GM12878 (cell line): ENCODE results near the gene ZBED4. TPM values are rescaled to one million over a fixed set of nuclear protein-coding genes. Genes with fewer than 3 reads are reported as not detected.

Experiments
- ATAC-seq: fragments of 200-7000 bp; cut with Tn5 transposase; 3 replicates; pipeline ENCODE4 v1.9.1; 2020; ENCODE audit warnings: mild to moderate bottlenecking, moderate library complexity
- BruUV-seq: library from RNA; stranded (reverse); fragments of 400-500 nt; replicated peaks from 2 replicates; lab custom pipeline; 2021; lab: Mats Ljungman, UMichigan
- CTCF ChIA-PET: fragments of 300-600 bp; sonication (Branson Sonifier 250); formaldehyde crosslinking; extraction: SDS; loops from one replicate; lab custom pipeline; 2021; ENCODE audit warnings: inconsistent platforms; lab: Yijun Ruan, JAX
- POLR2A ChIA-PET: fragments of 350-600 bp; formaldehyde crosslinking; extraction: SDS; loops from one replicate; lab custom pipeline; 2021; ENCODE audit warnings: inconsistent platforms; lab: Charles Lee
- RAD21 ChIA-PET: fragments of 300-600 bp; sonication (Branson Sonifier 250); formaldehyde crosslinking; loops from one replicate; lab custom pipeline; 2023; ENCODE audit warnings: antibody characterized with exemption; ENCODE audit not compliant: unreplicated experiment; lab: Charles Lee
- SMC1A ChIA-PET: fragments of 300-600 bp; sonication (Branson Sonifier 250); formaldehyde crosslinking; loops from one replicate; lab custom pipeline; 2023; ENCODE audit not compliant: unreplicated experiment, uncharacterized antibody; lab: Charles Lee
- DNase-seq: peaks from one replicate; pipeline ENCODE4 v3.0.0-alpha.2; 2011; ENCODE audit warnings: low read depth, low spot score
- FAIRE-seq: peaks from 3 replicates; lab custom pipeline; 2011; peaks lifted over from hg19 to GRCh38; lab: Jason Lieb, UNC
- H2AFZ ChIP-seq: 2 replicates; pipeline ENCODE4 v1.6.0; 2011; ENCODE audit warnings: low read depth, low read length, control low read depth; ENCODE audit not compliant: control insufficient read depth
- H3K27ac ChIP-seq: 2 replicates; pipeline ENCODE4 v1.5.1; 2011; ENCODE audit warnings: control low read depth; ENCODE audit not compliant: control insufficient read depth, insufficient read depth
- H3K27me3 ChIP-seq, 2 experiments: replicated peaks in 1 of 2; 2 replicates each; pipeline versions ENCODE4 v1.6.0 to v1.6.1; 2011; ENCODE audit warnings: low read length in 1 of 2; ENCODE audit not compliant: control insufficient read depth in 2 of 2, insufficient read depth in 2 of 2
- H3K36me3 ChIP-seq, 2 experiments: 2 replicates each; pipeline ENCODE4 v1.5.1; 2011; ENCODE audit warnings: low read length in 1 of 2; ENCODE audit not compliant: control insufficient read depth in 2 of 2, insufficient read depth in 2 of 2
- H3K4me1 ChIP-seq: 2 replicates; pipeline ENCODE4 v1.6.1; 2011; ENCODE audit warnings: mild to moderate bottlenecking, low read length, moderate library complexity, mixed read lengths; ENCODE audit not compliant: control insufficient read depth, insufficient read depth
- H3K4me2 ChIP-seq: 2 replicates; pipeline ENCODE4 v1.6.0; 2011; ENCODE audit warnings: control low read depth; ENCODE audit not compliant: control insufficient read depth, insufficient read depth
- H3K4me3 ChIP-seq: fragments of 200-600 bp; sonication (generic); 2 replicates; pipeline ENCODE4 v1.5.1; 2016
- H3K79me2 ChIP-seq: 2 replicates; pipeline ENCODE4 v1.6.0; 2011; ENCODE audit warnings: low read length; ENCODE audit not compliant: control insufficient read depth, insufficient read depth
- H3K9ac ChIP-seq: 2 replicates; pipeline ENCODE4 v1.8.0; 2011; ENCODE audit warnings: low read length, control low read depth, mixed read lengths; ENCODE audit not compliant: control insufficient read depth, insufficient read depth
- H3K9me3 ChIP-seq: replicated peaks from 3 replicates; pipeline ENCODE4 v1.5.1; 2011; ENCODE audit warnings: mild to moderate bottlenecking, low read length; ENCODE audit not compliant: control insufficient read depth, insufficient read depth
- H4K20me1 ChIP-seq: 2 replicates; pipeline ENCODE4 v1.6.0; 2011; ENCODE audit not compliant: control insufficient read depth, insufficient read depth
- CHD4 ChIP-seq: fragments of 200-600 bp; sonication (generic); IDR thresholded peaks from 2 replicates; pipeline ENCODE4 v1.6.1; 2016; ENCODE audit warnings: mild to moderate bottlenecking
- EGR1 ChIP-seq, 2 experiments: IDR thresholded peaks; 1 replicate in 1 of 2; 2 replicates in 1 of 2; pipeline ENCODE4 v1.6.1; 2011 to 2012; ENCODE audit warnings: low read depth in 2 of 2, low read length in 2 of 2, borderline replicate concordance in 1 of 2, mild to moderate bottlenecking in 1 of 2, moderate library complexity in 1 of 2
- ESRRA ChIP-seq: IDR thresholded peaks from 2 replicates; pipeline ENCODE4 v1.6.1; 2012; ENCODE audit warnings: mild to moderate bottlenecking, low read length, improper control_type of control experiment
- FOXK2 ChIP-seq: fragments of 450-650 bp; IDR thresholded peaks from 2 replicates; pipeline ENCODE4 v1.6.1; 2017; ENCODE audit warnings: mild to moderate bottlenecking, moderate library complexity
- MTA2 ChIP-seq: fragments of 450-650 bp; IDR thresholded peaks from 2 replicates; pipeline ENCODE4 v1.6.1; 2016; ENCODE audit warnings: low read depth, mild to moderate bottlenecking, moderate library complexity
- MYB ChIP-seq: fragments of 150-350 bp; IDR thresholded peaks from 2 replicates; pipeline ENCODE4 v1.6.1; 2014; ENCODE audit warnings: mild to moderate bottlenecking, low read depth, low read length, borderline replicate concordance
- SMAD1 ChIP-seq: fragments of 450-650 bp; IDR thresholded peaks from 2 replicates; pipeline ENCODE4 v1.6.1; 2018; ENCODE audit warnings: mild to moderate bottlenecking, low read depth; ENCODE audit not compliant: partially characterized antibody
- WGBS: methylation state at CpG from one replicate; pipeline ENCODE4 v1.1.6; 2016; ENCODE audit warnings: low lambda C conversion rate; ENCODE audit not compliant: insufficient replicate concordance, insufficient coverage; ENCODE audit errors: missing lambda C conversion rate; 5-methylcytosine and 5-hydroxymethylcytosine counted together
- in situ Hi-C: fragments of 300-500 bp; cut with MboI; formaldehyde crosslinking; loops from 9 replicates; pipeline ENCODE4 v1.14.3; 2018; ENCODE audit warnings: mixed read lengths
- intact Hi-C: fragments of 100-400 bp; cut with micrococcal nuclease; formaldehyde crosslinking; loops from one replicate; pipeline ENCODE4 v1.14.2; 2022; ENCODE audit not compliant: unreplicated experiment
- polyA plus RNA-seq, 11 experiments: library from polyadenylated mRNA; depleted of rRNA in 4 of 11; unstranded in 6 of 11; stranded (reverse) in 5 of 11; fragments of >200 nt; fragmentation: Nextera tagmentation in 4 of 11; fragmentation: Illumina TruSeq in 1 of 11; extraction: Ambion mirVana in 4 of 11; extraction: Trizol in 1 of 11; gene quantifications; 1 replicate in 1 of 11; 2 replicates in 10 of 11; pipeline versions ENCODE4 v1.2.1 to v1.2.3, GENCODE V29; 2011 to 2016; ENCODE audit warnings: inconsistent platforms in 2 of 11, missing spikeins in 2 of 11, low read depth in 1 of 11
- total RNA-seq, 4 experiments: library from RNA; depleted of rRNA in 3 of 4; stranded (reverse); fragments of >200 nt in 3 of 4; fragmentation: Illumina TruSeq in 1 of 4; extraction: Trizol in 1 of 4; gene quantifications; 2 replicates each; pipeline versions ENCODE4 v1.2.1 to v1.2.3, GENCODE V29; 2013 to 2021
- TF ChIP-seq, protein P1 (sequence below): IDR thresholded peaks from 2 replicates; pipeline ENCODE4 v1.6.1; 2011; ENCODE audit warnings: borderline replicate concordance, low read depth, mild to moderate bottlenecking, moderate library complexity, low read length; ENCODE audit not compliant: insufficient read depth, poor library complexity, severe bottlenecking
- TF ChIP-seq, protein P2 (sequence below): fragments of 450-650 bp; IDR thresholded peaks from 2 replicates; pipeline ENCODE4 v1.6.1; 2018; ENCODE audit warnings: mild to moderate bottlenecking, low read depth, moderate library complexity; ENCODE audit not compliant: partially characterized antibody
- TF ChIP-seq, protein P3 (sequence below): fragments of 450-650 bp; IDR thresholded peaks from 2 replicates; pipeline ENCODE4 v1.6.1; 2017; ENCODE audit warnings: mild to moderate bottlenecking, moderate library complexity

ZBED4 gene
- total and polyA plus RNA-seq, 10 of the 15 experiments (the other 5 are each of a cell fraction or from before 2014, with no cell fraction given) = 2.3 to 21.6 (median 12.8) TPM

GRCh38 chr22:49823289-49824045 lies 30.2 kb upstream of the ZBED4 start:
- Histone ChIP-seq H3K36me3 (peaks cover 22 to 34% of the 10 kb centered on the region in 2 experiments), H3K4me3 (no peak overlapping the region), H3K79me2 (peaks cover 74% of the 10 kb centered on the region), H3K27ac (no peak overlapping the region), H4K20me1 (peaks cover 16% of the 10 kb centered on the region), H3K4me2 (peak overlapping the region; percentile 42; the same call in 1 of the 2 replicates), H3K27me3 (no peaks in the 10 kb centered on the region), H3K4me1 (peaks cover 19% of the 10 kb centered on the region), H3K9me3 (no peaks in the 10 kb centered on the region; the same call in 2 of the 3 replicates), H3K9ac (no peak overlapping the region), H2AFZ (no peak overlapping the region)
- DNase-seq = no peak
- no peak for ATAC-seq
- ChIA-PET SMC1A (interaction anchor here (0.6 to 1.0 kb wide), 2 partner anchors 59 to 169 kb away, joined by 4 read pairs; no protein-coding TSS in a partner anchor), POLR2A (interaction anchor here (0.6 kb wide), 1 partner anchor 167 kb away, joined by 3 read pairs; no protein-coding TSS in a partner anchor), RAD21 (interaction anchor here (0.7 to 1.0 kb wide), 2 partner anchors 58 to 59 kb away, joined by 3 read pairs; no protein-coding TSS in a partner anchor), CTCF (no interaction called here)
- BruUV-seq = TSS peak; percentile 38
- FAIRE-seq = no peak
- no peak for TF ChIP-seq ESRRA
- TF ChIP-seq, protein P1, sequence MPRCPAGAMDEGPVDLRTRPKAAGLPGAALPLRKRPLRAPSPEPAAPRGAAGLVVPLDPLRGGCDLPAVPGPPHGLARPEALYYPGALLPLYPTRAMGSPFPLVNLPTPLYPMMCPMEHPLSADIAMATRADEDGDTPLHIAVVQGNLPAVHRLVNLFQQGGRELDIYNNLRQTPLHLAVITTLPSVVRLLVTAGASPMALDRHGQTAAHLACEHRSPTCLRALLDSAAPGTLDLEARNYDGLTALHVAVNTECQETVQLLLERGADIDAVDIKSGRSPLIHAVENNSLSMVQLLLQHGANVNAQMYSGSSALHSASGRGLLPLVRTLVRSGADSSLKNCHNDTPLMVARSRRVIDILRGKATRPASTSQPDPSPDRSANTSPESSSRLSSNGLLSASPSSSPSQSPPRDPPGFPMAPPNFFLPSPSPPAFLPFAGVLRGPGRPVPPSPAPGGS = no peak
- TF ChIP-seq SMAD1 = no peak
- TF ChIP-seq, protein P2, sequence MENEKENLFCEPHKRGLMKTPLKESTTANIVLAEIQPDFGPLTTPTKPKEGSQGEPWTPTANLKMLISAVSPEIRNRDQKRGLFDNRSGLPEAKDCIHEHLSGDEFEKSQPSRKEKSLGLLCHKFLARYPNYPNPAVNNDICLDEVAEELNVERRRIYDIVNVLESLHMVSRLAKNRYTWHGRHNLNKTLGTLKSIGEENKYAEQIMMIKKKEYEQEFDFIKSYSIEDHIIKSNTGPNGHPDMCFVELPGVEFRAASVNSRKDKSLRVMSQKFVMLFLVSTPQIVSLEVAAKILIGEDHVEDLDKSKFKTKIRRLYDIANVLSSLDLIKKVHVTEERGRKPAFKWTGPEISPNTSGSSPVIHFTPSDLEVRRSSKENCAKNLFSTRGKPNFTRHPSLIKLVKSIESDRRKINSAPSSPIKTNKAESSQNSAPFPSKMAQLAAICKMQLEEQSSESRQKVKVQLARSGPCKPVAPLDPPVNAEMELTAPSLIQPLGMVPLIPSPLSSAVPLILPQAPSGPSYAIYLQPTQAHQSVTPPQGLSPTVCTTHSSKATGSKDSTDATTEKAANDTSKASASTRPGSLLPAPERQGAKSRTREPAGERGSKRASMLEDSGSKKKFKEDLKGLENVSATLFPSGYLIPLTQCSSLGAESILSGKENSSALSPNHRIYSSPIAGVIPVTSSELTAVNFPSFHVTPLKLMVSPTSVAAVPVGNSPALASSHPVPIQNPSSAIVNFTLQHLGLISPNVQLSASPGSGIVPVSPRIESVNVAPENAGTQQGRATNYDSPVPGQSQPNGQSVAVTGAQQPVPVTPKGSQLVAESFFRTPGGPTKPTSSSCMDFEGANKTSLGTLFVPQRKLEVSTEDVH = no peak
- no peak for TF ChIP-seq FOXK2
- TF ChIP-seq MYB = no peak
- TF ChIP-seq CHD4 = no peak
- TF ChIP-seq EGR1 (IDR thresholded peaks at IDR 0.05; ENCODE audit: borderline replicate concordance in 1 of 2, low read depth in 2 of 2, low read length in 2 of 2) = no peak
- no peak for TF ChIP-seq MTA2
- TF ChIP-seq, protein P3, sequence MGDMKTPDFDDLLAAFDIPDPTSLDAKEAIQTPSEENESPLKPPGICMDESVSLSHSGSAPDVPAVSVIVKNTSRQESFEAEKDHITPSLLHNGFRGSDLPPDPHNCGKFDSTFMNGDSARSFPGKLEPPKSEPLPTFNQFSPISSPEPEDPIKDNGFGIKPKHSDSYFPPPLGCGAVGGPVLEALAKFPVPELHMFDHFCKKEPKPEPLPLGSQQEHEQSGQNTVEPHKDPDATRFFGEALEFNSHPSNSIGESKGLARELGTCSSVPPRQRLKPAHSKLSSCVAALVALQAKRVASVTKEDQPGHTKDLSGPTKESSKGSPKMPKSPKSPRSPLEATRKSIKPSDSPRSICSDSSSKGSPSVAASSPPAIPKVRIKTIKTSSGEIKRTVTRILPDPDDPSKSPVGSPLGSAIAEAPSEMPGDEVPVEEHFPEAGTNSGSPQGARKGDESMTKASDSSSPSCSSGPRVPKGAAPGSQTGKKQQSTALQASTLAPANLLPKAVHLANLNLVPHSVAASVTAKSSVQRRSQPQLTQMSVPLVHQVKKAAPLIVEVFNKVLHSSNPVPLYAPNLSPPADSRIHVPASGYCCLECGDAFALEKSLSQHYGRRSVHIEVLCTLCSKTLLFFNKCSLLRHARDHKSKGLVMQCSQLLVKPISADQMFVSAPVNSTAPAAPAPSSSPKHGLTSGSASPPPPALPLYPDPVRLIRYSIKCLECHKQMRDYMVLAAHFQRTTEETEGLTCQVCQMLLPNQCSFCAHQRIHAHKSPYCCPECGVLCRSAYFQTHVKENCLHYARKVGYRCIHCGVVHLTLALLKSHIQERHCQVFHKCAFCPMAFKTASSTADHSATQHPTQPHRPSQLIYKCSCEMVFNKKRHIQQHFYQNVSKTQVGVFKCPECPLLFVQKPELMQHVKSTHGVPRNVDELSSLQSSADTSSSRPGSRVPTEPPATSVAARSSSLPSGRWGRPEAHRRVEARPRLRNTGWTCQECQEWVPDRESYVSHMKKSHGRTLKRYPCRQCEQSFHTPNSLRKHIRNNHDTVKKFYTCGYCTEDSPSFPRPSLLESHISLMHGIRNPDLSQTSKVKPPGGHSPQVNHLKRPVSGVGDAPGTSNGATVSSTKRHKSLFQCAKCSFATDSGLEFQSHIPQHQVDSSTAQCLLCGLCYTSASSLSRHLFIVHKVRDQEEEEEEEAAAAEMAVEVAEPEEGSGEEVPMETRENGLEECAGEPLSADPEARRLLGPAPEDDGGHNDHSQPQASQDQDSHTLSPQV = no peak
- intact Hi-C loops (no loop called here), in situ Hi-C loops (no loop called here)
- WGBS = 97% methylated on average over 53 of the region's 53 CpGs
